Bronchial epithelial cell (primary cell): ENCODE data around the gene TRAPPC3. TPM values are rescaled to one million over a fixed set of nuclear protein-coding genes. Genes with fewer than 3 reads are reported as not detected.

Experiments
- DNase-seq: peaks from one replicate; pipeline ENCODE4 v3.0.0-alpha.2; 2010; ENCODE audit warnings: low read depth
- FAIRE-seq: peaks from 2 replicates; lab custom pipeline; 2011; peaks lifted over from hg19 to GRCh38; lab: Jason Lieb, UNC
- H3K27me3 ChIP-seq: 2 replicates; pipeline ENCODE4 v1.5.1; 2011; ENCODE audit warnings: low read length; ENCODE audit not compliant: control insufficient read depth, insufficient read depth
- H3K36me3 ChIP-seq: 2 replicates; pipeline ENCODE4 v1.5.1; 2011; ENCODE audit warnings: low read length; ENCODE audit not compliant: control insufficient read depth, insufficient read depth
- H3K4me3 ChIP-seq: 2 replicates; pipeline ENCODE4 v1.5.1; 2011; ENCODE audit warnings: mild to moderate bottlenecking, low read depth, low read length, control low read depth
- total RNA-seq: library from RNA; depleted of rRNA; stranded (reverse); fragments of >200 nt; gene quantifications from 2 replicates; pipeline ENCODE4 v1.2.1, GENCODE V29; 2014
- TF ChIP-seq, protein P1 (sequence below): IDR thresholded peaks from 2 replicates; pipeline ENCODE4 v1.5.1; 2011; ENCODE audit warnings: mild to moderate bottlenecking, moderate library complexity, low read length, control low read depth, inconsistent platforms; ENCODE audit not compliant: insufficient read depth, severe bottlenecking

Gene TRAPPC3
- total RNA-seq, 1 donor from 2014 or later: 105 TPM

DNA sequence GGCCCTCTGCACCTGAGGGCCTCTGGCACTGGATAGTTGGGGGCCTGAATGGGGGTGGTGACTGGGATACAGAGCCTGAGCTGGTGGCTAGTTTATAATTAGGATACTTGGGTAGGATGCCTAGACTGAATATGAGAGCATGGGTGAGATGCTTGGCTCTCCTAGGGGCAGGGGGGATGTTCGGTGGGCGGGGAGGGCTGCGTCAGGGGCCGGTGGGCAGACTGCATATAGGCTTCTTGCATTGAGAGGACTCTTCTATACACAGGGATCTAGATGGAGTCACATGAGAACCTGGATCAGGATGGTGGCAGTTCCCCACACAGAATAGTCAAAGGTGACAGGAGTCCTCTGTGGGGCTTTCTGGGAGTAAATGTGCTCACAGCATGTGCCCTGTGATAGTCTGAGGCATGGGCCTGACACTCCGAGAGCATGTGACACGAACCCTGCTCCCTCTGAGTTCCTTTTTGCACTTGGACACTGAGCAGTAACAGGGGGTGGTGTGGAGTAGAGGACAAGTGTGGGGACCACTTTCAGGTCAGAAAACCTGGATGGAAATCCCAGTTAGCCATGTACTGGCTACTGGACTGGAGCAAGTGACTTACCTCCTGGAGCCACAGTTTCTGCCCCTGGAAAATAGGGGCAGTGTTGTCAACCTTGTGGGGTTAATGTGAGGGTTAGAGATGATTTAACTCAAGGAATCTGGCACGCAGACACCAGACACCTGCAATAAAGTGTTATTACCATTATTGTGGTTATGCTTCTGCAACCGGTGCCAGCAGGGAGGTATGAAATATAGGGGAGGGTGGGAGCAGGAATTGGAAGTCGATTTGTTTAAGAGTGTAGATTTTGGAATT, 8.9 kb upstream of the TRAPPC3 start:
- TF ChIP-seq, protein P1, sequence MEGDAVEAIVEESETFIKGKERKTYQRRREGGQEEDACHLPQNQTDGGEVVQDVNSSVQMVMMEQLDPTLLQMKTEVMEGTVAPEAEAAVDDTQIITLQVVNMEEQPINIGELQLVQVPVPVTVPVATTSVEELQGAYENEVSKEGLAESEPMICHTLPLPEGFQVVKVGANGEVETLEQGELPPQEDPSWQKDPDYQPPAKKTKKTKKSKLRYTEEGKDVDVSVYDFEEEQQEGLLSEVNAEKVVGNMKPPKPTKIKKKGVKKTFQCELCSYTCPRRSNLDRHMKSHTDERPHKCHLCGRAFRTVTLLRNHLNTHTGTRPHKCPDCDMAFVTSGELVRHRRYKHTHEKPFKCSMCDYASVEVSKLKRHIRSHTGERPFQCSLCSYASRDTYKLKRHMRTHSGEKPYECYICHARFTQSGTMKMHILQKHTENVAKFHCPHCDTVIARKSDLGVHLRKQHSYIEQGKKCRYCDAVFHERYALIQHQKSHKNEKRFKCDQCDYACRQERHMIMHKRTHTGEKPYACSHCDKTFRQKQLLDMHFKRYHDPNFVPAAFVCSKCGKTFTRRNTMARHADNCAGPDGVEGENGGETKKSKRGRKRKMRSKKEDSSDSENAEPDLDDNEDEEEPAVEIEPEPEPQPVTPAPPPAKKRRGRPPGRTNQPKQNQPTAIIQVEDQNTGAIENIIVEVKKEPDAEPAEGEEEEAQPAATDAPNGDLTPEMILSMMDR: no peak
- no peak for FAIRE-seq
- Histone ChIP-seq H3K27me3 (no peaks in the 10 kb centered on the region), H3K4me3 (peak overlapping the region; percentile 82), H3K36me3 (peaks cover 3% of the 10 kb centered on the region)
- DNase-seq: no peak

DNA sequence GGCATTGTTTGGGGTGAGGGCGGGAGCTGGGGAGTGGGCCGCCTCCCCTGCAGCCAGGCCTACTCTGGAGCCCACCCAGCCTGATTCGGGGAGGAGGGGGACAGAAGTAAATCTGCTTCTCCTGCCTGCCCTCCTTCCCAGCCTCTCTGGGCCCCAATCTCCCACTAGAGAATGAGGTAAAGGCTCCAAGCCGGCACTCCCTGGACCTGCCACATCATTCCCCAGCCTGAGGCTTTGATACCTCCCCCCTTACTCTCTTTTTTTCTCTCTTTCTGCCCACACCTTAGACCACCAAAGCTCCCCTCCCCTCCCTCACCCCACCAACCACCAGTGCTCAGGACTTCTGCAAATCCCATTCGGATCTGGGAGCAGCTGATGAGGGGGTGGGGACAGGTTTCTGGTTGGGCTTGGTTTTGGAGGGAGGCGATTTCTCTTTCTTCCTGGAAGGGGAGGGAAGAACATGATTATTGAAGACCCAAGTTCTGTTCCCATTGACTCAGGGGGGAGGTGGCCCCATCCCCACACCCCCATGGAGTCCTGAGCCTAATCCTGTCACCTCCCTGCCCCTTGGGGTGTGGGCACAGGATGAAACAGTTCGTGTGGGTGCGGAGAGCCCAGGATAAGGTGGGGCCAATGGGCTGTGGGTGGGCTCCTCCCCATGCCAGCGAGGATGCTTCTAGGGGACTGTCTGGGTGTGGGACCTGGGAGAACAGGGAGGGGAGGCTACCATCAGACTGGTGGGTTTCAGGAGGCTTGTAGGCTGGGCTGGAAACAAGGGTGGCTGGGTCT, 8.0 kb upstream of the TRAPPC3 start:
- Histone ChIP-seq H3K36me3 (peaks cover 3% of the 10 kb centered on the region), H3K27me3 (no peaks in the 10 kb centered on the region), H3K4me3 (peak overlapping the region; percentile 82)
- DNase-seq (no peak), FAIRE-seq (no peak)
- TF ChIP-seq, protein P1: no peak

DNA sequence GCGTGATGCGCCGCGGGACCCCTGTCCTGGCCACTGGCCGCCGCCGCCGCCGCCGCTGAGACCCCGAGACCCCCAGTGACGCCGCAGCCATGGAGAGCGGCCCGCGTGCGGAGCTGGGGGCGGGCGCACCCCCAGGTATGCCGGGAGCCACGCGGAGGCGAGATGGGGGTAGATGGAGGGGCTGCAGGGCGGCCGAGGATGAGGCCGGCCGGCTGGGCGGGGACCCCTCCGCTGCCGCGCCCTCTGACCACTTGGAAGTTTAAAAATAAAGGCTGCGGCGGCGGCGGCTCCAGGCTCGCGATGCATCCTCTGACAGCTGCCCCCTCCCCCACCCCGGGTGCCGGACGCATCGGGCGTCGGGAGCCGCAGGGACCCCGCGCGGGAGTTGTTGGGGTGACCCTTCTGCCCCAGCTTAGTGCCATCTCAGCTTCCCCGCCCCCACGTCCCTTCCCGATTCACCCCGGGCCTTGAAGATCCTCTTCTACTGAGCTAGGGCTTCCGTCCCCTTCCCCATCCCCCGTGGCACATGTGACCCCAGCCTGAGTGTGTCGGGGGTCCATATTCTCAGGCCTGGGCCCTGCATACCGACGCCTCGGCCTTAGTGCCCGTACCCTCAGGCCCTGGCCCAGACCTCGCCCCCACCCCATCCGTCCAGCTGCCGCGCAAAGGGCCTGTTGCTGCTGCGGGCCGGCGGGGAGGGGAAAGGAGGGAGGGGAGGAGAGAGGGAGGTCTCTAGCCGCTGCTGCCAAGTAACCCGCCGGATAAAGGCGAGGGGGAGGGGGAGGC, 7.2 kb upstream of the TRAPPC3 start:
- TF ChIP-seq, protein P1: no peak
- DNase-seq (no peak), FAIRE-seq (no peak)
- Histone ChIP-seq H3K27me3 (no peaks in the 10 kb centered on the region), H3K36me3 (peaks cover 3% of the 10 kb centered on the region), H3K4me3 (peak overlapping the region; percentile 82)

DNA sequence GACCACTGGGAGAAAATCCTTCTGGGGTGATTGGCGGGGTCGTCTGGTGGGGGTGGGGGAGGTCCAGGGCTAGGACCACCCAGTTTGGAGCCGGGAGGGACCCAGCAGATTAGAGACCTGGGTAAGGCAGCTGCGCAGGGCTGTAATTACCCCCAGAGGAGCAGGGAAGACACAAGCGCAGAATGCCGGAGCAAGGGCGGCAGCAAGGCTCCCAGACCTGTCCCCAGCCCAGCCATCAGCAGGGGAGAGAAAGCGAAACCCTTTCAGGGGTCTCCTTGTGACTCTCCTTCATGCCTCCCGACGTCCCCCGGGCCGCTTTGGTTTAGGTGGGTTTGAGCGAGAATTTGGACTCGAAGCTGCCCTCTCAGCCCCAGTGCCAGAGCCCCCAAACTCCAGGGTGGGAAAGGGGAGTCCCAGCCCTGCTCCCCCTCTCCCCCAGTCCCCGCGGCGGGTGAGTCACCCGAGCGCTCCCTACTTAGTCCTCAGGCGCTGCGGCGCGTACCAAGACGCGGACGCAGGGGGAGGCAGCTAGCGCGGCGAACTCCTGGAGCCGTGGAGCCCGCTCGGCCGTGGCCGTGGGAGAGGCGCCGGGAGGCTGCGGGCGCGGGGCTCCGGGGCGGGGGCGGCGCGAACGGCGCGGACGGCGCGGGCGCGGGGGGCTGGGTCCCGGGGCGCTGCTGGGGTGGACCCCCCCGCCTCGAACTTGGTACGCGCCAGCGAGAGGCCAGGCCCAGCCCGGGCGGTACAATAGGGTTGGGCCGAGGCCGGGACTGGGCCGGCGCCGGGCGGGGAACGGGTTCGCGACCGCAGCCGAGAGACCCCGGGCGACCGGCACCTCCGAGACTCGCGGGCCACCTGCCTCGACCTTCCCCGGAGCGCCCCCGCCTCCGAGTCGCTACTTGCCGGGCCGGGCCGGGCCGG, 6.4 kb upstream of the TRAPPC3 start, which contains the start of gene MAP7D1:
MAP7D1 (plus strand) TSS at position 753 of the 921 bp plus-strand sequence. CDS start 258 bp downstream, outside the sequence.
- TF ChIP-seq, protein P1: no peak
- FAIRE-seq (no peak), DNase-seq (peak; percentile 47)
- H3K36me3 ChIP-seq: peaks cover 3% of the 10 kb centered on the region
- H3K4me3 ChIP-seq: peak within 1 kb of the TSS; percentile 82
- H3K27me3 ChIP-seq: no peaks in the 10 kb centered on the region
